Activated gamma-delta T cell treated with anti-CD3 and anti-CD28 coated beads, Interleukin-2, amount 50 U/mL, for 16 hours (primary cell): ENCODE measurements around the gene DDX3X.
"Not testable (repeated sequence)": the region's sequence is repeated elsewhere in the genome, so short reads cannot be mapped to it uniquely, and the experiment has no call there.

ENCODE experiments used
- DNase-seq: peaks from one replicate; pipeline ENCODE4 v3.0.0-alpha.2; 2020; ENCODE audit warnings: low read depth

DDX3X gene

GRCh38 chrX:41373989-41374606 lies 40.1 kb downstream of the DDX3X start:
- DNase-seq = no peak

GRCh38 chrX:41377624-41378023 lies 43.7 kb downstream of the DDX3X start:
- peak; percentile 9 for DNase-seq

- no peak for DNase-seq
Measured at GRCh38 chrX:41381685-41382084, 47.7 kb downstream of the DDX3X start.

- no peak for DNase-seq
Measured at GRCh38 chrX:41382714-41383645, 49.0 kb downstream of the DDX3X start.

- DNase-seq = peak; percentile 14
Measured at GRCh38 chrX:41384051-41384705, 50.2 kb downstream of the DDX3X start.

GRCh38 chrX:41386222-41386990 lies 52.4 kb downstream of the DDX3X start:
- DNase-seq = no peak

GRCh38 chrX:41388543-41388942 lies 54.6 kb downstream of the DDX3X start:
- DNase-seq = no peak

- no peak for DNase-seq
Measured at GRCh38 chrX:41389311-41389888, 55.4 kb downstream of the DDX3X start.

- not testable (repeated sequence) for DNase-seq
Measured at GRCh38 chrX:41390576-41390975, 56.6 kb downstream of the DDX3X start.

- DNase-seq = no peak
Measured at GRCh38 chrX:41391606-41392005, 57.6 kb downstream of the DDX3X start.

GRCh38 chrX:41394293-41394692 lies 60.3 kb downstream of the DDX3X start:
- DNase-seq = no peak

GRCh38 chrX:41397219-41397618 lies 63.3 kb downstream of the DDX3X start:
- DNase-seq = no peak

GRCh38 chrX:41397768-41398167 lies 63.8 kb downstream of the DDX3X start:
- DNase-seq = no peak

GRCh38 chrX:41402556-41402955 lies 68.6 kb downstream of the DDX3X start:
- DNase-seq = not testable (repeated sequence)

- DNase-seq = no peak
Measured at GRCh38 chrX:41405551-41405950, 71.6 kb downstream of the DDX3X start.

GRCh38 chrX:41406201-41406600 lies 72.2 kb downstream of the DDX3X start:
- no peak for DNase-seq

GRCh38 chrX:41407816-41408215 lies 73.9 kb downstream of the DDX3X start:
- DNase-seq = no peak

- DNase-seq = no peak
Measured at GRCh38 chrX:41408576-41408975, 74.6 kb downstream of the DDX3X start.

- DNase-seq = no peak
Measured at GRCh38 chrX:41409006-41409405, 75.0 kb downstream of the DDX3X start.

GRCh38 chrX:41411222-41411621 lies 77.3 kb downstream of the DDX3X start:
- not testable (repeated sequence) for DNase-seq

GRCh38 chrX:41412261-41413081 lies 78.5 kb downstream of the DDX3X start:
- no peak for DNase-seq
